Measurements from ENCODE around the gene TNFAIP8.

The TNFAIP8 gene

GRCh38 chr5:119402555-119402954 is 46.7 kb downstream of the TNFAIP8 start:
- peaks cover 3% of the 10 kb centered on the region; the same call in 1 of the 2 replicates for H3K79me2 ChIP-seq (ENCODE audit: low read length)
- H3K27me3 ChIP-seq (ENCODE audit: low read depth, low read length): no peaks in the 10 kb centered on the region
- H2AFZ ChIP-seq (ENCODE audit: low read depth, low read length): no peak overlapping the region
- H4K20me1 ChIP-seq (ENCODE audit: insufficient read depth, low read length): no peaks in the 10 kb centered on the region
- no peaks in the 10 kb centered on the region for H3K36me3 ChIP-seq (replicated peaks; ENCODE audit: low read depth, low read length)
- peaks cover 63% of the 10 kb centered on the region for H3K4me1 ChIP-seq (ENCODE audit: low read length)
- H3K9ac ChIP-seq (ENCODE audit: low read length): no peak overlapping the region
- H3K27ac ChIP-seq (ENCODE audit: low read length): no peak overlapping the region
- TF ChIP-seq CTCF (IDR thresholded peaks at IDR 0.05; ENCODE audit: low read depth, low read length) (no peak), EZH2phosphoT487 (IDR thresholded peaks at IDR 0.05; ENCODE audit: low read depth) (no peak)
- no peak overlapping the region for H3K4me3 ChIP-seq (ENCODE audit: low read length)
- no peaks in the 10 kb centered on the region for H3K9me3 ChIP-seq (ENCODE audit: insufficient read depth, low read length)
- H3K4me2 ChIP-seq (ENCODE audit: low read length): no peak overlapping the region

- no peak overlapping the region for H3K4me3 ChIP-seq (ENCODE audit: low read length)
- H3K4me2 ChIP-seq (ENCODE audit: low read length): peak overlapping the region; percentile 64
- no peaks in the 10 kb centered on the region for H3K27me3 ChIP-seq (ENCODE audit: low read depth, low read length)
- no peak overlapping the region for H2AFZ ChIP-seq (ENCODE audit: low read depth, low read length)
- peaks cover 52% of the 10 kb centered on the region for H3K4me1 ChIP-seq (ENCODE audit: low read length)
- H4K20me1 ChIP-seq (ENCODE audit: insufficient read depth, low read length): no peaks in the 10 kb centered on the region
- 0 out of 2 replicates have a peak overlapping the region, but pooled peaks have one; percentile 8 for H3K27ac ChIP-seq (ENCODE audit: low read length)
- no peaks in the 10 kb centered on the region for H3K9me3 ChIP-seq (ENCODE audit: insufficient read depth, low read length)
- no peak overlapping the region for H3K9ac ChIP-seq (ENCODE audit: low read length)
- no peaks in the 10 kb centered on the region for H3K79me2 ChIP-seq (ENCODE audit: low read length)
- TF ChIP-seq CTCF (IDR thresholded peaks at IDR 0.05; ENCODE audit: low read depth, low read length): no peak
- no peak for TF ChIP-seq EZH2phosphoT487 (IDR thresholded peaks at IDR 0.05; ENCODE audit: low read depth)
- no peaks in the 10 kb centered on the region for H3K36me3 ChIP-seq (replicated peaks; ENCODE audit: low read depth, low read length)
Observed at GRCh38 chr5:119404033-119404432, 48.2 kb downstream of the TNFAIP8 start.

- no peaks in the 10 kb centered on the region for H3K27me3 ChIP-seq (ENCODE audit: low read depth, low read length)
- no peak overlapping the region for H3K4me3 ChIP-seq (ENCODE audit: low read length)
- H3K4me1 ChIP-seq (ENCODE audit: low read length): peaks cover 54% of the 10 kb centered on the region
- TF ChIP-seq EZH2phosphoT487 (IDR thresholded peaks at IDR 0.05; ENCODE audit: low read depth): no peak
- no peak for TF ChIP-seq CTCF (IDR thresholded peaks at IDR 0.05; ENCODE audit: low read depth, low read length)
- no peaks in the 10 kb centered on the region for H4K20me1 ChIP-seq (ENCODE audit: insufficient read depth, low read length)
- H3K36me3 ChIP-seq (replicated peaks; ENCODE audit: low read depth, low read length): no peaks in the 10 kb centered on the region
- H3K27ac ChIP-seq (ENCODE audit: low read length): no peak overlapping the region
- peak overlapping the region; percentile 6; the same call in 1 of the 2 replicates for H3K4me2 ChIP-seq (ENCODE audit: low read length)
- H2AFZ ChIP-seq (ENCODE audit: low read depth, low read length): no peak overlapping the region
- H3K9me3 ChIP-seq (ENCODE audit: insufficient read depth, low read length): no peaks in the 10 kb centered on the region
- H3K9ac ChIP-seq (ENCODE audit: low read length): no peak overlapping the region
- no peaks in the 10 kb centered on the region for H3K79me2 ChIP-seq (ENCODE audit: low read length)
Observed at GRCh38 chr5:119405419-119405818, 49.6 kb downstream of the TNFAIP8 start.

- Histone ChIP-seq H4K20me1 (ENCODE audit: insufficient read depth, low read length) (no peaks in the 10 kb centered on the region), H3K9ac (ENCODE audit: low read length) (no peak overlapping the region), H3K4me2 (ENCODE audit: low read length) (no peak overlapping the region), H3K27ac (ENCODE audit: low read length) (no peak overlapping the region), H3K79me2 (ENCODE audit: low read length) (no peaks in the 10 kb centered on the region), H3K36me3 (replicated peaks; ENCODE audit: low read depth, low read length) (no peaks in the 10 kb centered on the region), H3K4me3 (ENCODE audit: low read length) (no peak overlapping the region), H3K4me1 (ENCODE audit: low read length) (peaks cover 66% of the 10 kb centered on the region), H2AFZ (ENCODE audit: low read depth, low read length) (no peak overlapping the region), H3K27me3 (ENCODE audit: low read depth, low read length) (no peaks in the 10 kb centered on the region), H3K9me3 (ENCODE audit: insufficient read depth, low read length) (no peaks in the 10 kb centered on the region)
- TF ChIP-seq EZH2phosphoT487 (IDR thresholded peaks at IDR 0.05; ENCODE audit: low read depth): no peak
Observed at GRCh38 chr5:119406551-119407110, 50.8 kb downstream of the TNFAIP8 start.

All from OCI-LY3 (cell line).